ENCODE measurements around the gene PTPRCAP.

The PTPRCAP gene

GRCh38 chr11:67463186-67463585 lies 25.7 kb upstream of the PTPRCAP start:
- no peak for DNase-seq (ENCODE audit: extremely low read depth, low read depth)
- TF ChIP-seq CTCF (IDR thresholded peaks at IDR 0.05; ENCODE audit: low read depth, low read length), result no peak

- no peak for TF ChIP-seq CTCF (IDR thresholded peaks at IDR 0.05; ENCODE audit: low read depth, low read length)
These were observed 20.8 kb upstream of the PTPRCAP start for GRCh38 chr11:67458266-67458665.

GRCh38 chr11:67457453-67457852 lies 20.0 kb upstream of the PTPRCAP start:
- DNase-seq (ENCODE audit: extremely low read depth, low read depth), result no peak
- no peak for TF ChIP-seq CTCF (IDR thresholded peaks at IDR 0.05; ENCODE audit: low read depth, low read length)

More at GRCh38 chr11:67458266-67458665, 20.8 kb upstream of the PTPRCAP start:
- no peak for DNase-seq (ENCODE audit: extremely low read depth, low read depth)

GRCh38 chr11:67456068-67456705 lies 18.7 kb upstream of the PTPRCAP start:
- TF ChIP-seq CTCF (IDR thresholded peaks at IDR 0.05; ENCODE audit: low read depth, low read length), result no peak
- DNase-seq (ENCODE audit: extremely low read depth, low read depth), result no peak

- DNase-seq (ENCODE audit: extremely low read depth, low read depth), result no peak
- TF ChIP-seq CTCF (IDR thresholded peaks at IDR 0.05; ENCODE audit: low read depth, low read length), result no peak
These were observed 17.6 kb upstream of the PTPRCAP start, which contains the start of gene CABP4 for GRCh38 chr11:67455054-67455453. Gene CABP4, plus strand, starts transcription at chr11:67455354. Its CDS starts 70 bp downstream, at chr11:67455424.

GRCh38 chr11:67453816-67454732 lies 16.6 kb upstream of the PTPRCAP start:
- no peak for TF ChIP-seq CTCF (IDR thresholded peaks at IDR 0.05; ENCODE audit: low read depth, low read length)
- DNase-seq (ENCODE audit: extremely low read depth, low read depth), result no peak

Data from AG09319 (cell line).